ENCODE results near the gene NDUFB2.
A peak's percentile ranks its signal among the peaks of the same experiment; 100 is the strongest.
"Not testable (repeated sequence)": the region's sequence is repeated elsewhere in the genome, so short reads cannot be mapped to it uniquely, and the experiment has no call there.

The NDUFB2 gene

GRCh38 chr7:140689199-140690152 lies 7.0 kb upstream of the NDUFB2 start:
- DNase-seq (ENCODE audit: low read depth): no peak

- DNase-seq (ENCODE audit: low read depth): no peak
Observed at GRCh38 chr7:140691376-140692045, 5.0 kb upstream of the NDUFB2 start.

DNA sequence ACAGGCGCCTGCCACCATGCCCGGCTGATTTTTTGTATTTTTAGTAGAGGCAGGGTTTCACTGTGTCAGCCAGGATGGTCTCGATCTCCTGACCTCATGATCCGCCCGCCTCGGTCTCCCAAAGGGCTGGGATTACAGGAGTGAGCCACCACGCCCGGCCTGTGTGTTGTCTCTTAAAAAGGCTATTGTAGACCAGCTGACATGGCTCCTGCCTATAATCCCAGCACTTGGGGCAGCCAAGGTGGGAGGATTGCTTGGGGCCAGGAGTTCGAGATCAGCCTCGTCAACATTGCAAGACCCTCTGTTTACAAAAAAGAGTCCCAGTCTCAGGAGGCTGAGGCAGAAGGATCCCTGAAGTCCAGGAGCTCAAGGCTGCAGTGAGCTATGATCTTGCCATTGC lies 2.7 kb upstream of the NDUFB2 start:
- not testable (repeated sequence) for DNase-seq (ENCODE audit: low read depth)

- no peak for DNase-seq (ENCODE audit: low read depth)
Observed at GRCh38 chr7:140694592-140694991, 1.9 kb upstream of the NDUFB2 start.

- no peak for DNase-seq (ENCODE audit: low read depth)
Observed at GRCh38 chr7:140695381-140695780, 1.1 kb upstream of the NDUFB2 start.

GRCh38 chr7:140696024-140696679 lies 356 bp upstream of the NDUFB2 start:
- peak; percentile 91 for DNase-seq (ENCODE audit: low read depth)

GRCh38 chr7:140697447-140698143 lies 1.1 kb downstream of the NDUFB2 start:
- no peak for DNase-seq (ENCODE audit: low read depth)

GRCh38 chr7:140698477-140698876 lies 2.0 kb downstream of the NDUFB2 start:
- no peak for DNase-seq (ENCODE audit: low read depth)

DNA sequence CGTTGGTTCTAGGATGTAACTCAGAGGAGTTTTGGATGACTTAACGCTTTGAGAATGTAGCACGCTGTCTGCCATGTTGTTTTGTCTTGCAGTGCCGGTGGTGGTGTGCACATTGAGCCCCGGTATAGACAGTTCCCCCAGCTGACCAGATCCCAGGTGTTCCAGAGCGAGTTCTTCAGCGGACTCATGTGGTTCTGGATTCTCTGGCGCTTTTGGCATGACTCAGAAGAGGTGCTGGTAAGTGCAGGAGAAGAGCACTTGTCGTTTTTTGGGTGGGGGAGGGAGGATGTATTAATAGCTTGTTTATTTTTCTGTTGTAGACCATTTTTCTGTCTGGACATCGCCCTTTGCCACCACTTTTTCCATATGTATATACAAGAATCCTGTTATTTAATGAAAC lies 6.3 kb downstream of the NDUFB2 start:
- no peak for DNase-seq (ENCODE audit: low read depth)

DNA sequence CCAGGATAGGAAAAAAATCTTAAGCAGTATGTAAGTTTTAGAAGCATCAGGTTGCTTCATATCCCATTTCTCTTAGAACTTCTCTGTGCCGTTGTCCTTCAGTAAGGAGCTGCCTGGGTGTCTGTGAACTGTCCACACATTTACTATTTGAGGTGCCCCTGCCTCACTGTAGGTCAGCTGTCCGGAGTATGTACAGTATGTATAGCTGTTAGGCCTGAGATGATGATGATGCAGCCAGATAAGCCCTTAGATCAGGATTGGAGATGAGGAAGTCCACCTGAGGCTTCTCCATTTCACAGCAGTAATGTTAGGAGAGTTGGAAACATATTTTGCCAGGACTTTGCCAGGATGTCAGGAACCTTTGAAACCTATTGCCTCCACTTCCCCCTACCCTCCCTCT lies 7.7 kb downstream of the NDUFB2 start:
- DNase-seq (ENCODE audit: low read depth): no peak

DNA sequence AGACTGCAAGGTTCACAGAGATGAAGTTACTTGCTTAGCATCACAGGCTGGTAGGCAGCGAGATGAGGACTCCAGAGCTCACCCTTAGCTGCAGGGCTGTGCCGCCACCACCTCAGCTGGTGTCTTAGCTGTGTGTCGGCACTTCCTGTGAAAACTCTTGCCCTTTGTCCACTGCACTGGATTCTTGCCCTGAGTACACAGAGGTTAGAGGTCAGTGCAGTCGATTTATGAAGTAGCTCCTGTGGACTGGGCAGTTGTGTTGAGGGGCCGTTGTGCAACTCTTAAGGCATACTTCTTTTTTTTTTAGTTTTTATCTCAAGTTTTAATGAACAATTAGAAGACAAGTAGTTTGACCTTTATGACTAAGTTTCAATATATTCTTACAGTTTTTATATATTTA lies 10.6 kb downstream of the NDUFB2 start:
- DNase-seq (ENCODE audit: low read depth): no peak

- not testable (repeated sequence) for DNase-seq (ENCODE audit: low read depth)
Observed at GRCh38 chr7:140708764-140709163, 12.3 kb downstream of the NDUFB2 start.

DNA sequence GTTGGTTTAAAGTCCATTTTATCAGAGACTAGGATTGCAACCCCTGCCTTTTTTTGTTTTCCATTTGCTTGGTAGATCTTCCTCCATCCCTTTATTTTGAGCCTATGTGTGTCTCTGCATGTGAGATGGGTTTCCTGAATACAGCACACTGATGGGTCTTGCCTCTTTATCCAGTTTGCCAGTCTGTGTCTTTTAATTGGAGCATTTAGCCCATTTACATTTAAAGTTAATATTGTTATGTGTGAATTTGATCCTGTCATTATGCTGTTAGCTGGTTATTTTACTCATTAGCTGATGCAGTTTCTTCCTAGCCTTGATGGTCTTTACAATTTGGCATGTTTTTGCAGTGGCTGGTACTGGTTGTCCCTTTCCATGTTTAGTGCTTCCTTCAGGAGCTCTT lies 15.9 kb downstream of the NDUFB2 start:
- DNase-seq (ENCODE audit: low read depth): not testable (repeated sequence)

- DNase-seq (ENCODE audit: low read depth): no peak
Observed at GRCh38 chr7:140714331-140715040, 18.0 kb downstream of the NDUFB2 start.

- DNase-seq (ENCODE audit: low read depth): no peak
Observed at GRCh38 chr7:140719721-140720120, 23.2 kb downstream of the NDUFB2 start.

GRCh38 chr7:140722254-140722653 lies 25.7 kb downstream of the NDUFB2 start:
- DNase-seq (ENCODE audit: low read depth): no peak

DNA sequence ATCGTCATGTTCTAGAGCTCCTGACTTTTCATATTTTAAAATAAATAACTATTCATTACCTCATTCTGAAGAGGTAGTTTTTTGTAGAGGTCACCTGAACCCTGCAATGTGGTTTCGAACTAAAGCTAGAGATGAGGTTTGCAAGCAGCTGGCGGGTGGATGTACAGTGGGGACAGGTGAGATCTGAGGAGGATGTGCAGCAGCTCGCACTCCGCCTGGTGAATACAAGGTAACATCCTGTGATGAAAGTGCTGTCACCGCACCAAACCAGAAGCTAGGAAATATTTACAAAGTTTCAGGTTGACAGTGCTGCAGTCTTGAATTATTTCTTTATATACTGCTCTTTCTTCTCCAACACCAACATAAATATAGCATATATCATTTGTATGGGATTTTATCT lies 26.5 kb downstream of the NDUFB2 start:
- DNase-seq (ENCODE audit: low read depth): peak; percentile 10

DNA sequence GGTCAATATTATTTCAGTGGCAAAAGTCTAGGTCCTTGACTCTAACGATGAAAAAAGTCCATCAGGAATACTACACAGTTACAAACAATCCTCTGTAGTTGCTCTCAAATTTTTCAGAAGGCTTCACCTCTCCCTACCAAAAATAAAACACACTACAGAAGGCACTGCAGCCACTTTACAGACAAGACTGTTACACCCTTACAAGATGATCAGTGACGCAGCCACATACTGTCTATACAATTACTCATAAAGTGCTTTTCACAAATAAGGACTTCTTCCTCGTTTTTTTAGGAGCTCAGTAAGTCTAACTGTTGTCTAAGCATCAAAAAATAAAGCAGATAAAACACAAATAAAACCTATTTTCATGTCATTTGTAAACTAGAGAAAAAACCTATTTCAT lies 27.1 kb downstream of the NDUFB2 start:
- no peak for DNase-seq (ENCODE audit: low read depth)

DNA sequence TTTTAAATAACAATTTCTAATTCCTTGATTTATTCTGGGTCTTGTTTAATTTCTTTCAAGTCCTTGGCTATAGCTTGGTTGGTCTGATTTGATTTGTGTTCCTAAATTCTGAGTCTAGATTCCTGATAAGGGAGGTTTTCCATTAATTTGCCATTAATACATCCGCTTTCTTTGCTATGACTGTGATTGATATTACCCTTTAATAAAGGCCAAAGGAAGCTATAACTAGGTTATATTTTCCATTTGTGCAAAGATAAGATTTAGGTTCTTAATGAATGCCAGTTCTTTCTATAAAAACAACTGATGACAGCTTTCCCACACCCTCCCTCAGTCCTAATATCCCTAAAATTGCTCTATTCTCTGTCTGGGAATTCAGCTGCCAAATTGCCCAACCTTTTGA lies 28.2 kb downstream of the NDUFB2 start:
- DNase-seq (ENCODE audit: low read depth): no peak

GRCh38 chr7:140726281-140726680 lies 29.8 kb downstream of the NDUFB2 start:
- no peak for DNase-seq (ENCODE audit: low read depth)

GRCh38 chr7:140732416-140732815 lies 35.9 kb downstream of the NDUFB2 start:
- no peak for DNase-seq (ENCODE audit: low read depth)

- no peak for DNase-seq (ENCODE audit: low read depth)
Observed at GRCh38 chr7:140734096-140734495, 37.6 kb downstream of the NDUFB2 start.
